Measurements from ENCODE around the gene PHOX2A.

DNA sequence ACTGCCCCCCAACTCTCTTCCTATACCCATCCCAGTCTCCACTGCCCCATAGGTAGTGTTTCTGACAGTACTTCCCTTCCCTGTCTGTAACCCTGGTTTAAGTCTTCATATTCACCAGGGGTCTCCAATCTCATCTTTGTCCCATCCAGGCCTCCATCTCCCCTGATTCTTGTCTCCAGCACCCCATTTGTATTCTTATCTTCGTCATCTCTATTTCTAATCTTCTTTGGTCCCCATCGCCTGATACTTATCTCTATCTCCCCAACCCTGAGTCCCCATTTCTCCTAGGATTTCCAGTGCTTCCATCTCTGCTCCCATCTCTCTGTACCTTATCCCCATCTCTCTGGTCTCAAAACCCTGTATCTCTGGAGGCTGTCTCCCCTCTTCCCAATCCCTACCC, 1.8 kb downstream of the PHOX2A start:
- TF ChIP-seq ZFP3 (CRISPR knock-in tag; IDR thresholded peaks at IDR 0.05) = no peak
- TF ChIP-seq, protein P1, sequence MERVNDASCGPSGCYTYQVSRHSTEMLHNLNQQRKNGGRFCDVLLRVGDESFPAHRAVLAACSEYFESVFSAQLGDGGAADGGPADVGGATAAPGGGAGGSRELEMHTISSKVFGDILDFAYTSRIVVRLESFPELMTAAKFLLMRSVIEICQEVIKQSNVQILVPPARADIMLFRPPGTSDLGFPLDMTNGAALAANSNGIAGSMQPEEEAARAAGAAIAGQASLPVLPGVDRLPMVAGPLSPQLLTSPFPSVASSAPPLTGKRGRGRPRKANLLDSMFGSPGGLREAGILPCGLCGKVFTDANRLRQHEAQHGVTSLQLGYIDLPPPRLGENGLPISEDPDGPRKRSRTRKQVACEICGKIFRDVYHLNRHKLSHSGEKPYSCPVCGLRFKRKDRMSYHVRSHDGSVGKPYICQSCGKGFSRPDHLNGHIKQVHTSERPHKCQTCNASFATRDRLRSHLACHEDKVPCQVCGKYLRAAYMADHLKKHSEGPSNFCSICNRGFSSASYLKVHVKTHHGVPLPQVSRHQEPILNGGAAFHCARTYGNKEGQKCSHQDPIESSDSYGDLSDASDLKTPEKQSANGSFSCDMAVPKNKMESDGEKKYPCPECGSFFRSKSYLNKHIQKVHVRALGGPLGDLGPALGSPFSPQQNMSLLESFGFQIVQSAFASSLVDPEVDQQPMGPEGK (CRISPR knock-in tag; IDR thresholded peaks at IDR 0.05; ENCODE audit: borderline replicate concordance) = no peak
- TF ChIP-seq ARNTL (CRISPR knock-in tag; IDR thresholded peaks at IDR 0.05; ENCODE audit: borderline replicate concordance, low read depth) = no peak
- no peak for TF ChIP-seq OSR1 (CRISPR knock-in tag; IDR thresholded peaks at IDR 0.05)
- no peak for TF ChIP-seq ZNF8 (CRISPR knock-in tag; IDR thresholded peaks at IDR 0.05)
- TF ChIP-seq RARB (CRISPR knock-in tag; IDR thresholded peaks at IDR 0.05) = no peak
- 0 out of 2 replicates have a peak, but pooled peaks have one; percentile 0 for TF ChIP-seq PPARA (CRISPR knock-in tag; IDR thresholded peaks at IDR 0.05; ENCODE audit: borderline replicate concordance)
- TF ChIP-seq CSDC2 (CRISPR knock-in tag; IDR thresholded peaks at IDR 0.05) = no peak
- TF ChIP-seq, protein P2, sequence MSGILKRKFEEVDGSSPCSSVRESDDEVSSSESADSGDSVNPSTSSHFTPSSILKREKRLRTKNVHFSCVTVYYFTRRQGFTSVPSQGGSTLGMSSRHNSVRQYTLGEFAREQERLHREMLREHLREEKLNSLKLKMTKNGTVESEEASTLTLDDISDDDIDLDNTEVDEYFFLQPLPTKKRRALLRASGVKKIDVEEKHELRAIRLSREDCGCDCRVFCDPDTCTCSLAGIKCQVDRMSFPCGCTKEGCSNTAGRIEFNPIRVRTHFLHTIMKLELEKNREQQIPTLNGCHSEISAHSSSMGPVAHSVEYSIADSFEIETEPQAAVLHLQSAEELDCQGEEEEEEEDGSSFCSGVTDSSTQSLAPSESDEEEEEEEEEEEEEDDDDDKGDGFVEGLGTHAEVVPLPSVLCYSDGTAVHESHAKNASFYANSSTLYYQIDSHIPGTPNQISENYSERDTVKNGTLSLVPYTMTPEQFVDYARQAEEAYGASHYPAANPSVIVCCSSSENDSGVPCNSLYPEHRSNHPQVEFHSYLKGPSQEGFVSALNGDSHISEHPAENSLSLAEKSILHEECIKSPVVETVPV (CRISPR knock-in tag; IDR thresholded peaks at IDR 0.05) = no peak
- TF ChIP-seq, protein P3, sequence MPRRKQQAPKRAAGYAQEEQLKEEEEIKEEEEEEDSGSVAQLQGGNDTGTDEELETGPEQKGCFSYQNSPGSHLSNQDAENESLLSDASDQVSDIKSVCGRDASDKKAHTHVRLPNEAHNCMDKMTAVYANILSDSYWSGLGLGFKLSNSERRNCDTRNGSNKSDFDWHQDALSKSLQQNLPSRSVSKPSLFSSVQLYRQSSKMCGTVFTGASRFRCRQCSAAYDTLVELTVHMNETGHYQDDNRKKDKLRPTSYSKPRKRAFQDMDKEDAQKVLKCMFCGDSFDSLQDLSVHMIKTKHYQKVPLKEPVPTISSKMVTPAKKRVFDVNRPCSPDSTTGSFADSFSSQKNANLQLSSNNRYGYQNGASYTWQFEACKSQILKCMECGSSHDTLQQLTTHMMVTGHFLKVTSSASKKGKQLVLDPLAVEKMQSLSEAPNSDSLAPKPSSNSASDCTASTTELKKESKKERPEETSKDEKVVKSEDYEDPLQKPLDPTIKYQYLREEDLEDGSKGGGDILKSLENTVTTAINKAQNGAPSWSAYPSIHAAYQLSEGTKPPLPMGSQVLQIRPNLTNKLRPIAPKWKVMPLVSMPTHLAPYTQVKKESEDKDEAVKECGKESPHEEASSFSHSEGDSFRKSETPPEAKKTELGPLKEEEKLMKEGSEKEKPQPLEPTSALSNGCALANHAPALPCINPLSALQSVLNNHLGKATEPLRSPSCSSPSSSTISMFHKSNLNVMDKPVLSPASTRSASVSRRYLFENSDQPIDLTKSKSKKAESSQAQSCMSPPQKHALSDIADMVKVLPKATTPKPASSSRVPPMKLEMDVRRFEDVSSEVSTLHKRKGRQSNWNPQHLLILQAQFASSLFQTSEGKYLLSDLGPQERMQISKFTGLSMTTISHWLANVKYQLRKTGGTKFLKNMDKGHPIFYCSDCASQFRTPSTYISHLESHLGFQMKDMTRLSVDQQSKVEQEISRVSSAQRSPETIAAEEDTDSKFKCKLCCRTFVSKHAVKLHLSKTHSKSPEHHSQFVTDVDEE (CRISPR knock-in tag; IDR thresholded peaks at IDR 0.05) = no peak

Measured in SK-N-SH treated with all-trans-retinoic acid at 6 μM for 48 hours (cell line).